ENCODE data around the gene NFATC1.

- no peak for TF ChIP-seq SMC3 (IDR thresholded peaks at IDR 0.05)
- no peak for TF ChIP-seq CTCF (IDR thresholded peaks at IDR 0.05)
- TF ChIP-seq RARB (CRISPR knock-in tag; IDR thresholded peaks at IDR 0.05): no peak
- no peak for TF ChIP-seq POLR2A (IDR thresholded peaks at IDR 0.05; ENCODE audit: low read length)
Measured at GRCh38 chr18:79508565-79509535, 113.1 kb downstream of the NFATC1 start.
